ENCODE measurements around the gene PARD3. TPM values are rescaled to one million over a fixed set of nuclear protein-coding genes. Genes with fewer than 3 reads are reported as not detected.

The PARD3 gene
- total RNA-seq, 2 donors from 2014 or later = 32.0 to 61.9 TPM

DNA sequence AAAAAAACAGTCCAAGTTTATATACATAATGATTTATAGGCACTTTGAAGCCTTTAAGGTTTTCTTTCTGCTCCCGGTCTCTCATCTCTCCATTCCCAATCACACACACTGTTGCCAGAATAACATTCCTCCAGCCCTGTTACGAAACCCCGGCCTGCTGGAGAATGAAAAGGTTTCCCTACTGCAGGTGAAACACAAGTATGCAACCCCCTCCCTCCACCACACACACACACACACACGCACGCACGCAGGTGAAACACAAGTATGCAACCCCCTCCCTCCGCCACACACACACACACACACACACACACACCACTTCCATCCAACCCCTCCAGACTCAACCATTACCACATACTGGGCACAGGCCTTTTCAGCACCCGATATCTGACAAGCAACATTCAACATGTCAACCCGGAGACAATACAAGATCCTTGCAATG, 87.5 kb downstream of the PARD3 start:
- Histone ChIP-seq H3K4me3 (no peak overlapping the region), H3K27ac (no peak overlapping the region), H3K4me1 (replicated peaks) (peaks cover 4% of the 10 kb centered on the region), H3K9me3 (no peaks in the 10 kb centered on the region), H3K36me3 (no peaks in the 10 kb centered on the region), H3K27me3 (replicated peaks; ENCODE audit: insufficient read depth) (no peaks in the 10 kb centered on the region)
- 39% methylated on average over 9 of the region's 9 CpGs for WGBS
- DNase-seq (ENCODE audit: low spot score) = peak; percentile 57
- TF ChIP-seq POLR2AphosphoS5 (IDR thresholded peaks at IDR 0.05) = peak; percentile 22
- no peak for TF ChIP-seq POLR2A (IDR thresholded peaks at IDR 0.05)
- no peak for TF ChIP-seq CTCF (IDR thresholded peaks at IDR 0.05)
- intact Hi-C loops (cut with DNase I) = loop anchor here (10.0 kb wide), 2 partner anchors 63 to 247 kb away; no protein-coding TSS in a partner anchor

GRCh38 chr10:34726862-34727261, 88.2 kb downstream of the PARD3 start:
- no peaks in the 10 kb centered on the region for H3K36me3 ChIP-seq
- H3K9me3 ChIP-seq = no peaks in the 10 kb centered on the region
- DNase-seq (ENCODE audit: low spot score) = no peak
- TF ChIP-seq POLR2A (IDR thresholded peaks at IDR 0.05) = no peak
- no peak for TF ChIP-seq CTCF (IDR thresholded peaks at IDR 0.05)
- TF ChIP-seq POLR2AphosphoS5 (IDR thresholded peaks at IDR 0.05) = no peak
- no peak overlapping the region for H3K27ac ChIP-seq
- peaks cover 4% of the 10 kb centered on the region for H3K4me1 ChIP-seq (replicated peaks)
- intact Hi-C loops (cut with DNase I) = loop anchor here (10.0 kb wide), 2 partner anchors 62 to 248 kb away; no protein-coding TSS in a partner anchor
- no peak overlapping the region for H3K4me3 ChIP-seq
- H3K27me3 ChIP-seq (replicated peaks; ENCODE audit: insufficient read depth) = no peaks in the 10 kb centered on the region

DNA sequence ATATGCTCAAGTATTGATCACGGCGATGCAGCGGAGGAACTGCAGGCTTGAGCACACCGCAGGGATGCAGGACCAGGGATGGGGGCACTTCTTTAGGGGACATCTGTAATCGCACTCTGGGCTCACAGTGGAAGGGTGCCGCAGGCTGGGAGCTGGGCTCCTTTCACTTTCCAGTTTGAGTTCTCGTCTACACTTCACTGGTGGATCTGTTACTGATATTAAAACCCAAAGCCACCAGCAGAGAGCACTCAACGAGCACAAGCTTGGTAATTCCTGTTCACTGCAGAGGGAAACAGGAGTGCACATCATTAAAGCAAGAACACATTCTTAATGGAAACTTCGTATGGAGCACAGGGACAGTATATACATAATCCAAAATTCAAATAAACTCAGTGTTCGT, 91.3 kb downstream of the PARD3 start:
- Histone ChIP-seq H3K4me3 (no peak overlapping the region), H3K27me3 (replicated peaks; ENCODE audit: insufficient read depth) (no peaks in the 10 kb centered on the region), H3K36me3 (no peaks in the 10 kb centered on the region), H3K4me1 (replicated peaks) (peaks cover 4% of the 10 kb centered on the region), H3K27ac (no peak overlapping the region), H3K9me3 (no peaks in the 10 kb centered on the region)
- 51% methylated on average over 10 of the region's 10 CpGs for WGBS
- intact Hi-C loops (cut with DNase I) = loop anchor here (5.0 to 10.0 kb wide), 3 partner anchors 59 to 251 kb away; partner anchors contain the start of gene PARD3
- TF ChIP-seq POLR2AphosphoS5 (IDR thresholded peaks at IDR 0.05) (peak; percentile 29), POLR2A (IDR thresholded peaks at IDR 0.05) (no peak), CTCF (IDR thresholded peaks at IDR 0.05) (peak; percentile 11 to 54 (median 44))
- DNase-seq (ENCODE audit: low spot score) = peak; percentile 33

GRCh38 chr10:34722404-34722803, 92.7 kb downstream of the PARD3 start:
- Histone ChIP-seq H3K4me1 (replicated peaks) (peaks cover 4% of the 10 kb centered on the region), H3K27ac (no peak overlapping the region), H3K36me3 (no peaks in the 10 kb centered on the region), H3K9me3 (no peaks in the 10 kb centered on the region), H3K4me3 (no peak overlapping the region), H3K27me3 (replicated peaks; ENCODE audit: insufficient read depth) (no peaks in the 10 kb centered on the region)
- TF ChIP-seq POLR2AphosphoS5 (IDR thresholded peaks at IDR 0.05) (no peak), POLR2A (IDR thresholded peaks at IDR 0.05) (no peak), CTCF (IDR thresholded peaks at IDR 0.05) (no peak)
- intact Hi-C loops (cut with DNase I) = loop anchor here (5.0 to 10.0 kb wide), 3 partner anchors 58 to 252 kb away; partner anchors contain the start of gene PARD3
- 84% methylated on average over 4 of the region's 4 CpGs for WGBS
- DNase-seq (ENCODE audit: low spot score) = no peak

DNA sequence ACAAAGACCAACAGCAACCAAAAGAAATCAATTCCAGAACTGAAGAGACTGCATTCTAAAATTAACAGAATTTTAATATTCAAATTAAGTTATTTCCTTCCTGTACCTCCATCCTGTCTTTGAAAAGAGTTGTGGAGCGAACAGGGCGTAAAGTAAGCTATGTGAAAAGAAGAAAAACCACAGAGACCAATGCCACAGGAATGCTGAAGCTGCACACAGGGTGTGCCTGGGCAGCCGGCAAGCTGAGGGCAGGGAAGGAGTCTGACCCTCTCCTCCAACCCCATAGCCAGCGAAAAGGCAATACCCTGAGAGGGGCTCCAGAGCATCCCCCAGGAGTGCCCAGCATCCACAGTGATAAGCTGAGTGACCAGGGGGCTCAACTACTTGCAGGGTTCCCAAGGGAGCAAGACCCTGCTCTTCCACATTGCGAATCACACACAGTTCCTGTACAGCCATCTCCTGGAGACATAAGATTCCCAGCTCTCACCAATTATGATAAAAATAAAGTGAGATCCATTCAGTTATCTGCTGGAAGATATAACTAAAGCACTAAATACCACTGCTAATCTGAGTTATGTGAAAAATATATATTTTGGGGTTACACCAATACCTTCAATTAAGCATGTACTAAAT, 93.8 kb downstream of the PARD3 start:
- no peaks in the 10 kb centered on the region for H3K4me1 ChIP-seq (replicated peaks)

More for the DNA sequence above, 93.8 kb downstream of the PARD3 start:
- no peak for DNase-seq (ENCODE audit: low spot score)
- Histone ChIP-seq H3K27ac (no peak overlapping the region), H3K36me3 (no peaks in the 10 kb centered on the region), H3K4me3 (no peak overlapping the region), H3K27me3 (replicated peaks; ENCODE audit: insufficient read depth) (no peaks in the 10 kb centered on the region), H3K9me3 (no peaks in the 10 kb centered on the region)
- TF ChIP-seq POLR2A (IDR thresholded peaks at IDR 0.05) (no peak), CTCF (IDR thresholded peaks at IDR 0.05) (no peak), POLR2AphosphoS5 (IDR thresholded peaks at IDR 0.05) (no peak)
- WGBS = 77% methylated on average over 5 of the region's 5 CpGs
- intact Hi-C loops (cut with DNase I) = loop anchor here (5.0 to 10.0 kb wide), 3 partner anchors 57 to 253 kb away; partner anchors contain the start of gene PARD3
